Measurements from ENCODE around the gene DGCR8. TPM values are rescaled to one million over a fixed set of nuclear protein-coding genes. Genes with fewer than 3 reads are reported as not detected.

The DGCR8 gene
- total RNA-seq, 1 donor from 2014 or later = 29.1 TPM

DNA sequence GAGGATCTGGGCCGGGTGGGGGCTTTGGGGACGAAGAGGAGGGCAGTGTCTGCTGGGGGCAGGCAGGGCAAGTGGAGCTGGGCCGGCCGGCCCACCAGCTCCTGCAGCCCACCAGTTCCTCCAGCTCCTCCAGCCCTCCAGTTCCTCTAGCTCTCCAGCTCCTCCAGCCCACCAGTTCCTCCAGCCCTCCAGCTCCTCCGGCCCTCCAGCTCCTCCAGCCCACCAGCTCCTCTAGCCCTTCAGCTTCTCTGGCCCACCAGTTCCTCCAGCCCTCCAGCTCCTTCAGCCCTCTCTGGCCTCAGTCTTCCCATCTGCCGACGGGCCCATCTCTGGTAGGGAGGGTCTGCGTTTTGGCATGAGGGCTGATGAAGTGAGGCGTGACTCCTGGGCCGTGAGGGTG lies 80.0 kb downstream of the DGCR8 start:
- Histone ChIP-seq H3F3A (ENCODE audit: low read depth) (no peaks in the 10 kb centered on the region), H3K4me1 (no peaks in the 10 kb centered on the region), H3K36me3 (no peaks in the 10 kb centered on the region), H2AFZ (replicated peaks) (no peak overlapping the region), H3K27ac (no peak overlapping the region), H3K9me3 (ENCODE audit: low read depth) (no peaks in the 10 kb centered on the region), H4K20me1 (ENCODE audit: low read depth) (no peaks in the 10 kb centered on the region), H3K79me2 (ENCODE audit: low read depth) (no peaks in the 10 kb centered on the region), H3K4me2 (no peak overlapping the region), H3K27me3 (no peaks in the 10 kb centered on the region), H3K4me3 (no peak overlapping the region), H3K9ac (no peak overlapping the region)
- Mint-ChIP-seq H3K27ac (no peak overlapping the region), H3K9me3 (peaks cover 3% of the 10 kb centered on the region), H3K36me3 (no peaks in the 10 kb centered on the region), H3K4me3 (no peak overlapping the region), H3K27me3 (ENCODE audit: insufficient read depth, low read depth) (peaks cover 4% of the 10 kb centered on the region), H3K4me1 (peaks cover 18% of the 10 kb centered on the region)
- no peak for DNase-seq (ENCODE audit: low spot score)
- TF ChIP-seq EZH2 (IDR thresholded peaks at IDR 0.05) = no peak
- no peak for TF ChIP-seq CTCF (IDR thresholded peaks at IDR 0.05)
- no peak for TF ChIP-seq EZH2phosphoT487 (IDR thresholded peaks at IDR 0.05)

MicroRNAs within 50 kb of the gene (microRNA counts, 767-probe panel; counts per million panel counts)
- microRNA hsa-miR-1306-3p (460 counts per million, percentile 90 among the panel's probes with 10 or more counts), microRNA hsa-miR-185-5p (460 counts per million, percentile 90 among the panel's probes with 10 or more counts)

Small RNA genes within 50 kb of the gene (microRNA-seq; reads per million reads assigned to microRNA genes)
- gene MIR185 (125 reads per million, percentile 78 among the genes with 10 or more reads in this experiment), gene MIR6816 (not detected)

Small RNA genes within 50 kb of the gene (small RNA-seq; reads per million reads assigned to genes)
- gene MIR185 = 0.16 reads per million
- not detected for gene MIR6816
- gene RF00017 = not detected
- not detected for gene RF00599

Other genes starting within 250 kb of the DGCR8 start
- 3.0 and 11.6 TPM in 2 replicates for gene GNB1L, start 225.4 kb upstream of the DGCR8 start, total RNA-seq (ENCODE audit: low replicate concordance)
- 7.3 and 16.3 TPM in 2 replicates for gene RTL10, start 225.4 kb upstream of the DGCR8 start, total RNA-seq (ENCODE audit: low replicate concordance)
- gene COMT, start 138.5 kb upstream of the DGCR8 start, total RNA-seq (ENCODE audit: low replicate concordance) = 1.1 and 1.3 TPM in 2 replicates
- gene TXNRD2, start 138.4 kb upstream of the DGCR8 start, total RNA-seq (ENCODE audit: low replicate concordance) = 0.19 and 3.1 TPM in 2 replicates
- gene ARVCF, start 63.4 kb upstream of the DGCR8 start, total RNA-seq (ENCODE audit: low replicate concordance) = 35.4 and 159 TPM in 2 replicates
- gene TANGO2, start 59.1 kb upstream of the DGCR8 start, total RNA-seq (ENCODE audit: low replicate concordance) = 9.1 and 10.0 TPM in 2 replicates
- 874 and 918 TPM in 2 replicates for gene RANBP1, start 35.9 kb downstream of the DGCR8 start, total RNA-seq (ENCODE audit: low replicate concordance)
- 24.3 and 39.7 TPM in 2 replicates for gene TRMT2A, start 37.0 kb downstream of the DGCR8 start, total RNA-seq (ENCODE audit: low replicate concordance)
- gene ZDHHC8, start 51.6 kb downstream of the DGCR8 start, total RNA-seq (ENCODE audit: low replicate concordance) = 7.1 and 11.4 TPM in 2 replicates
- not detected in 2 replicates for gene CCDC188, start 70.8 kb downstream of the DGCR8 start, total RNA-seq (ENCODE audit: low replicate concordance)
- 6.3 and 20.9 TPM in 2 replicates for gene RTN4R, start 188.1 kb downstream of the DGCR8 start, total RNA-seq (ENCODE audit: low replicate concordance)
- 22.3 and 59.2 TPM in 2 replicates for gene DGCR6L, start 239.8 kb downstream of the DGCR8 start, total RNA-seq (ENCODE audit: low replicate concordance)

Data from neural progenitor cell (in vitro differentiated cells).